HG02571 (cell line): ENCODE data around the gene NCOA3.
"Not testable (repeated sequence)": the region's sequence is repeated elsewhere in the genome, so short reads cannot be mapped to it uniquely, and the experiment has no call there.

ENCODE experiments used
- ATAC-seq: cut with Tn5 transposase; IDR thresholded peaks from one replicate; pipeline ENCODE4 v1.9.1; 2021; ENCODE audit warnings: mild to moderate bottlenecking, moderate library complexity; ENCODE audit not compliant: unreplicated experiment

The NCOA3 gene

GRCh38 chr20:47534405-47534804, 32.7 kb downstream of the NCOA3 start:
- no peak for ATAC-seq

- ATAC-seq: no peak
These were observed 33.4 kb downstream of the NCOA3 start for GRCh38 chr20:47535088-47535487.

GRCh38 chr20:47535994-47536393, 34.3 kb downstream of the NCOA3 start:
- ATAC-seq: no peak

GRCh38 chr20:47540443-47541354, 39.0 kb downstream of the NCOA3 start:
- ATAC-seq: no peak

DNA sequence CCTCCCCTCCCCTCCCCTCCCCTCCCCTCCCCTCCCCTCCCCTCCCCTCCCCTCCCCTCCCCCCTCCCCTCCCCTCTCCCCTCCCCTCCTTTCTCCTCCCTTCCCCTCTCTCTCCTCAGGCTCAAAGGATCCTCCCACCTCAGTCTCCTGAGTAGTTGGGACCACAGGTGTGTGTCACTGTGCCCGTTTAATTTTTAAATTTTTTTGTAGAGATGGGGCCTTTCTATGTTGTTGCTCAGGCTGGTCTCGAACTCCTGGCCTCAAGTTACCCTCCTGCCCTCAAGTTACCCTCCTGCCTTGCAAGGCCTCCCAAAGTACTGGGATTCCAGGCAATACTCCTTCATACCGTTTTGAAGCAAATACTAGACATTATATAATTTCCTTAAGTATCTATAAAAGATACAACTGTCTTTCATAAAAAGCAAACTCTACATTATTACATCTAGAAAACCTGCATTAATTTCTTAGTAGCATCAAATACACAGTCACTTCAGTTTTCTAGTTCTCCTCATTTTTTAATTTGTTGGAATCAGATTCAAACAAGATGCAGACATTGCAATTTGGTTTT, 39.8 kb downstream of the NCOA3 start:
- ATAC-seq: no peak

DNA sequence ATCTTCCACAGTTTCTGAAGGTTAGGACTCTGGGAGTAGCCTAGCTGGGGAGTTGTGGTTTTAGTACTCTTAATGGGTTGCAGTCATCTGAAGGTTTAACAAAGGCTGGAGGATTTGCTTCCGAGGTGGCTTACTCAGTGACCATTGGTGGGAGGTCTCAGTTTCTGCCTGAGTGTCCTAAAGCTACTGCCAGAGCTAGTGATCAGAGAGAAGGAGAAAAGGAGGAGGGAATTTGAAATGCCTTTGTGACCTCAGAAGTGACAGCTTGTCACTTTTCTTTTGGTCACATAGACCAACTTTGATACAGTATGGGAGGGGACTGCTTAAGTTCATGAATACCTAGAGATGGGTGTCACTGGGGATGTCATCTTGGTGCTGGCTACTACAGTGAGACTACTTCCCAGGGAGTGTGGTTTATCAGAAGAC, 41.3 kb downstream of the NCOA3 start:
- ATAC-seq: no peak

DNA sequence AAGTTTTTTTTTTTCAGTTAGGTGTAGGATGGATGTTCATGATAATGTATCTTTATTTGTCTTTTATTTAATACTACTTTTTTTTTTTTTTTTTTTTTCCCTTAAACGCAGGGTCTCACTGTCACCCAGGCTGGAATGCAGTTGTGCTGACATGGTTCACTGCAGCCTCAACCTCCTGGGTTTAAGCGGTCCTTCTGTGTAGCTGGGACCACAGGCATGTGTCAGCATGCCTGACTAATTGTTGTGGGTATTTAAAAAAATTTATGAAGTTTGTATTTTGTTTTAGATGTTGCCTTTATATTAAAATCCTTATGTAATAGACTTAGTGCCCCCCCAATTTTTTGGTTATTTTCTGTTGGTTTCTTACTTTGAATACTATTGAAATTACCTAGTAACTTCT, 42.6 kb downstream of the NCOA3 start:
- no peak for ATAC-seq

GRCh38 chr20:47544852-47545251, 43.2 kb downstream of the NCOA3 start:
- ATAC-seq: no peak

- ATAC-seq: no peak
These were observed 43.8 kb downstream of the NCOA3 start for GRCh38 chr20:47545499-47545898.

DNA sequence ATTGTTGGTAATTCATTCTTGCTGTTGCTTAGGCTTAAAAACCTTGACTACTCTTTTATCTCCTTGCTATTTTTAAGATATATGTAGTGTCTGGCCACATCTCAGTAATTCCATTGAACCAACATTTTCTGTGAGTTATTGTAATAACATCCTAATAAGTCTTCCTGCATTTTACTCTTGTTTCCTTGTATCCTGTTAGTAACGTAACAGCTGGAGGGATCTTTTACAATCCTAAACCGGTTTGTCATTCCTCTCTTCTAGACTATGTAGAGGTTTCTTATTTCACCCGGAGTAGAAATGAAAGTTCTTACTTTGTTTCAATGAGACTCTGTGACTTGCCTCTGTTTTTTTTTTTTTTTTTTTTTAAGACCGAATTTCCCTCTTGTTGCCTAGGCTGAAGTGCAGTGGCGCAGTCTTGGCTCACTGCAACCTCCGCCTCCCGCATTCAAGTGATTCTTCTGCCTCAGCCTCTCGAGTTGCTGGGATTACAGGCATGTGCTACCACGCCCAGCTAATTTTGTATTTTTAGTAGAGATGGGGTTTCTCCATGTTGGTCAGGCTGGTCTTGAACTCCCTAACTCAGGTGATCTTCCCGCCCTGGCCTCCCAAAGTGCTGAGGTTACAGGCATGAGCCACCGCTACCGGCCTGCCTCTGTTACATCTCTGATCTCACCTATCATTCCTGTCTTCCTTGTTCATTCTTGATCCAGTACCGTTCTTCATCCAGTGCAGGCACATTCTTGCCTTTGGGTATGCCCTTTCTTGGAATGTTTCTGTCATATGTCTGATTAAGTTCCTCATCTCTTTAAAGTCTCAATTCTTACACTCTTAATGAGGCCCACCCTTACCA, 44.7 kb downstream of the NCOA3 start:
- no peak for ATAC-seq

DNA sequence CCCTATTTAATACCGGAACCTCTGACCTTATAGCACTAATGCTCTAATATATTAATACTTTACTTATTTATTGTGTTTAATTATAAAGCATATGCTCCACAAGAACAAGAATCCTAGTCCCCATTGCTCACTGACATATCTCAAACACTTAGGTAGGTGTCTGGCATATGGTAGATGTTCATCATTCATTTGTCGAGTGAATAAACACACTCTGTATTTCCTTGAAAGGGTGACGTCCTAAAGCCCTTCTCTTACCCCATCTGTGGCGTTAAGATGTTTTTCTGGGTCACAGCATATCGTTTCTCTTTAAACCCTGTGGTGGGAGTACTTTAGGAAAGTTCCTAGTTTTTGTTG, 45.3 kb downstream of the NCOA3 start:
- ATAC-seq: no peak

GRCh38 chr20:47549671-47550070, 48.0 kb downstream of the NCOA3 start:
- ATAC-seq: no peak

DNA sequence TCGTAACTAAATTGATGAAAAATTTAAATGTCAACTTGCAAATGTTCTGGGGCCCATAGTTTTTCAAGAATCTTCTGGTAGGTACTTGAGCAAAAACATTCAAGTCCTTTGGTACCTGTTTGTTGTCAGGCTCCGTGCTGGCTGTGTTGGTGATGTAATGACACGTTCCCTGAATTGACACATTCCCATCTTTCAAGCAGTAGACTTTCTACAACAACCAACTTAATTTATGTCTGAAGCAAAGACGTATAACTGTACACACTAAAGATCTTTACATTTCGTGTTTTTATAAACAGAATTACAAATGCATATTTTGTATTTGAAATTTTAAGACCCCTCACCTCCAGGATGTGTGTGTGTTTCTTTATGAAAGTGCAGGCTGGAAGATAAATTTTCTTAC, 49.5 kb downstream of the NCOA3 start:
- no peak for ATAC-seq

DNA sequence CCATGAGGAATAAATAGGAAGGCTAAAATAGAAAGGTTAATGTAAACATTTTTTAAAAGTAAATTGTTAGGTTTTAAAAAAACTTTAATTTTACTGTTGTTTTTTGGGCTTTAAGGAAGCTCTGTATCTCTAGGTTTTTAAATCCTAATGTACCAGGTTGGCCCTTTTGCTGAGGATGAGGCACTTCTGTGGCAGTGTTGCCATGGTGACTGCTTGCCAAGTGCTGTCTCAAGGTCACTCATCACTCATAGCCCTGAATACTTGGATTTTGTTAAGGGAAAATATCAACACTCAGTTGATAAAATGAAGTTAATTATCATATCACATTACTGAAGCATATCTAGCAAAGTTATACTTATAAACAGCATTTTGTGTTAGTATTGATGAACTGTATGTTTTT, 50.2 kb downstream of the NCOA3 start:
- no peak for ATAC-seq

DNA sequence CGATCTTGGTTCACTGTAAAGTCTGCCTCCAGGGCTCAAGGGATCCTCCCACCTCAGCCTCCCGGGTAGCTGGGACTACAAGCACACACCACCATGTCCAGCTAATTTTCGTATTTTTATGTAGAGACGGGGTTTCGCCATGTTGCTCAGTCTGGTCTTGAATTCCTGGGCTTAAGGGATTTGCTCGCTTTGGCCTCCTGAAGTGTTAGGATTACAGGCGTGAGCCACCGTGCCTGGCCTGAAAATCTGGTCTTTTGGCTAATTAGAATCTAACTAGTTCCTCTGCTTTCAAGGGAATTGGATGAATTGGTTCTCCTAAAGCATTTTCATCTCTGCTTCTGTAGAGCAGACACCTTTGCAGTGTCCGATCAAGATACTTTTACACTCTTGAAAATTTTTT, 51.3 kb downstream of the NCOA3 start:
- no peak for ATAC-seq

GRCh38 chr20:47553594-47554235, 52.0 kb downstream of the NCOA3 start:
- ATAC-seq: not testable (repeated sequence)

DNA sequence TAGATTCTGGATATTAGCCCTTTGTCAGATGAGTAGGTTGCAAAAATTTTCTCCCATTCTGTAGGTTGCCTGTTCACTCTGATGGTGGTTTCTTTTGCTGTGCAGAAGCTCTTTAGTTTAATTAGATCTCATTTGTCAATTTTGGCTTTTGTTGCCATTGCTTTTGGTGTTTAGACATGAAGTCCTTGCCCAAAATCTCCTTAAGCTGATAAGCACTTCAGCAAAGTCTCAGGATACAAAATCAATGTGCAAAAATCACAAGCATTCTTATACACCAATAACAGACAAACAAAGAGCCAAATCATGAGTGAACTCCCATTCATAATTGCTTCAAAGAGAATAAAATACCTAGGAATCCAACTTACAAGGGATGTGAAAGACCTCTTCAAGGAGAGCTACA, 52.6 kb downstream of the NCOA3 start:
- not testable (repeated sequence) for ATAC-seq

DNA sequence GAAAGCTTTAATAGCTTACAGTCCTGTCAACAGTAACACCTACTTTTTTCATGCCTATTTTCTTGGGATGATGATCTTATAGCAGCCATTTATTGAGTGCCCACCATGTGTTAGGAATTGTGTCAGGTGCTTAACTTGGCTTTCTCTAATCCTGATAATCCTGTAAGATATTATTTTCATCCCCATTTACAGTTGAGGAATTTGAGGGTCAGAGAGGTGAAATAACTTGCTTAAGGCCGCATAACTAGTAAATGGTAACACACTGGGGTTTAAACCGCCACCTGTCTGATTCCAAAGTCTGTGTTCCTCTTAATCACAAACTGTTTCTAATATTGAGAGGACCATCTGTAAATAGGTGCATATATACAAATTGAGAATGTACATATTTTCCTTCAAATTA, 55.5 kb downstream of the NCOA3 start:
- ATAC-seq: no peak

- no peak for ATAC-seq
These were observed 56.1 kb downstream of the NCOA3 start for GRCh38 chr20:47557791-47558190.

DNA sequence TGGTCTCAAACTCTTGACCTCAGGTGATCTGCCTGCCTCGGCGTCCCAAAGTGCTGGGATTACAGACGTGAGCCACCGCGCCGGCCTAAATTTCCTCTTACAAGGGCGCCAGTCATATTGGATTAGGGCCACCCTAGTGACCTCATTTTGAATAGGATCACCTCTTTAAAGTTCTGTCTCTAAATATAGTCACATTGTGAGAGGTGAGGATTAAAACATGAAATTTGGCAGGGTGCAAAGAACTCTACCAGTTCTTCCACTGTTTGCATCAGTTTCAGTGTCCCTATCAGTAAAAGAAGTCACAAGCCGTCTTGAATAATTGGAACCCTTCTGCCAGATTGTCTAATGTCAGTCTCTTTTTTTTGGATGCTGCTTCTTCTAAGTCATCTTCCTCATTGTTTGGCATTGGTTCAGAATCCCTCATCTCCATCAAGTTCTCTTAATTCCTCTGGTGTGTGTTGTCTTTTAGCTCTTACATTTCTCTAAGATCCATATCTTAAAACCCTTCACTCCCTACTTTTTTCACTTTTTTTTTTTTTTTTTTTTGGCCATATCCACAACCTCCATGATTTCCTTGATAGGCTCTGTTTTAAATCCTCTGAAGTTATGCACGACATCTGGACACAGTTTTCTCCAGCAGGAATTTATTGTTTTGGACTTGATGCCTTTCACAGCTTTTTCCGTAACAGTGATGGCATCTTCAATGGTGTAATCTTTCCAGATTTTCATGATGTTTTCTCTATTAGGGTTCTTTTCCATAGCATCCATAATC, 56.8 kb downstream of the NCOA3 start:
- no peak for ATAC-seq
